ENCODE measurements around the gene PI4KB. TPM values are rescaled to one million over a fixed set of nuclear protein-coding genes. Genes with fewer than 3 reads are reported as not detected.

Gene PI4KB
- total and polyA plus RNA-seq, 9 of the 15 experiments (the other 6 are each of a cell fraction or from before 2014, with no cell fraction given) = 3.1 to 65.4 (median 45.1) TPM

DNA sequence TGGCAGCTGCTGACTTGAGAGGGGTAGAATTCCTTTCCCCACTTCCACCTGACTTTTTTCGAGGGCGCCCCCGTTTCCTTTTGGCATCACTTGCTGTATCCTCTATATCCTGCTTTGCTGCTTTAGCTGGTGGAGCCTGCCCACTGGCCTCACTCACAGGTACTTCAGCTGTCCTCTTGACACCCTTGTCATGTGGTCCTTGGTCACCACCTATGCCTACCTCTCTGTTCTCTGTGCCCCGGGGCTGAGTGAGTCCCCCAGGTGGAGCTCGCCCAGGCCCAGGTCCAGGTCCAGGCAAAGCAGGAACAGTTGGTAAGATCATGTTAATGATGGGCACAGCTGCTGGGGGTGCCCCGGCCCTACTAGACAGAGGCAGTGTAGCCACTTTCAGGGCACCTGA, 15.4 kb upstream of the PI4KB start (continued):
- TF ChIP-seq CEBPB (tag; IDR thresholded peaks at IDR 0.05) = no peak
- TF ChIP-seq, protein P1, sequence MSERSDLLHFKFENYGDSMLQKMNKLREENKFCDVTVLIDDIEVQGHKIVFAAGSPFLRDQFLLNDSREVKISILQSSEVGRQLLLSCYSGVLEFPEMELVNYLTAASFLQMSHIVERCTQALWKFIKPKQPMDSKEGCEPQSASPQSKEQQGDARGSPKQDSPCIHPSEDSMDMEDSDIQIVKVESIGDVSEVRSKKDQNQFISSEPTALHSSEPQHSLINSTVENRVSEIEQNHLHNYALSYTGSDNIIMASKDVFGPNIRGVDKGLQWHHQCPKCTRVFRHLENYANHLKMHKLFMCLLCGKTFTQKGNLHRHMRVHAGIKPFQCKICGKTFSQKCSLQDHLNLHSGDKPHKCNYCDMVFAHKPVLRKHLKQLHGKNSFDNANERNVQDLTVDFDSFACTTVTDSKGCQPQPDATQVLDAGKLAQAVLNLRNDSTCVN (CRISPR knock-in tag; IDR thresholded peaks at IDR 0.05) = no peak
- TF ChIP-seq, protein P2, sequence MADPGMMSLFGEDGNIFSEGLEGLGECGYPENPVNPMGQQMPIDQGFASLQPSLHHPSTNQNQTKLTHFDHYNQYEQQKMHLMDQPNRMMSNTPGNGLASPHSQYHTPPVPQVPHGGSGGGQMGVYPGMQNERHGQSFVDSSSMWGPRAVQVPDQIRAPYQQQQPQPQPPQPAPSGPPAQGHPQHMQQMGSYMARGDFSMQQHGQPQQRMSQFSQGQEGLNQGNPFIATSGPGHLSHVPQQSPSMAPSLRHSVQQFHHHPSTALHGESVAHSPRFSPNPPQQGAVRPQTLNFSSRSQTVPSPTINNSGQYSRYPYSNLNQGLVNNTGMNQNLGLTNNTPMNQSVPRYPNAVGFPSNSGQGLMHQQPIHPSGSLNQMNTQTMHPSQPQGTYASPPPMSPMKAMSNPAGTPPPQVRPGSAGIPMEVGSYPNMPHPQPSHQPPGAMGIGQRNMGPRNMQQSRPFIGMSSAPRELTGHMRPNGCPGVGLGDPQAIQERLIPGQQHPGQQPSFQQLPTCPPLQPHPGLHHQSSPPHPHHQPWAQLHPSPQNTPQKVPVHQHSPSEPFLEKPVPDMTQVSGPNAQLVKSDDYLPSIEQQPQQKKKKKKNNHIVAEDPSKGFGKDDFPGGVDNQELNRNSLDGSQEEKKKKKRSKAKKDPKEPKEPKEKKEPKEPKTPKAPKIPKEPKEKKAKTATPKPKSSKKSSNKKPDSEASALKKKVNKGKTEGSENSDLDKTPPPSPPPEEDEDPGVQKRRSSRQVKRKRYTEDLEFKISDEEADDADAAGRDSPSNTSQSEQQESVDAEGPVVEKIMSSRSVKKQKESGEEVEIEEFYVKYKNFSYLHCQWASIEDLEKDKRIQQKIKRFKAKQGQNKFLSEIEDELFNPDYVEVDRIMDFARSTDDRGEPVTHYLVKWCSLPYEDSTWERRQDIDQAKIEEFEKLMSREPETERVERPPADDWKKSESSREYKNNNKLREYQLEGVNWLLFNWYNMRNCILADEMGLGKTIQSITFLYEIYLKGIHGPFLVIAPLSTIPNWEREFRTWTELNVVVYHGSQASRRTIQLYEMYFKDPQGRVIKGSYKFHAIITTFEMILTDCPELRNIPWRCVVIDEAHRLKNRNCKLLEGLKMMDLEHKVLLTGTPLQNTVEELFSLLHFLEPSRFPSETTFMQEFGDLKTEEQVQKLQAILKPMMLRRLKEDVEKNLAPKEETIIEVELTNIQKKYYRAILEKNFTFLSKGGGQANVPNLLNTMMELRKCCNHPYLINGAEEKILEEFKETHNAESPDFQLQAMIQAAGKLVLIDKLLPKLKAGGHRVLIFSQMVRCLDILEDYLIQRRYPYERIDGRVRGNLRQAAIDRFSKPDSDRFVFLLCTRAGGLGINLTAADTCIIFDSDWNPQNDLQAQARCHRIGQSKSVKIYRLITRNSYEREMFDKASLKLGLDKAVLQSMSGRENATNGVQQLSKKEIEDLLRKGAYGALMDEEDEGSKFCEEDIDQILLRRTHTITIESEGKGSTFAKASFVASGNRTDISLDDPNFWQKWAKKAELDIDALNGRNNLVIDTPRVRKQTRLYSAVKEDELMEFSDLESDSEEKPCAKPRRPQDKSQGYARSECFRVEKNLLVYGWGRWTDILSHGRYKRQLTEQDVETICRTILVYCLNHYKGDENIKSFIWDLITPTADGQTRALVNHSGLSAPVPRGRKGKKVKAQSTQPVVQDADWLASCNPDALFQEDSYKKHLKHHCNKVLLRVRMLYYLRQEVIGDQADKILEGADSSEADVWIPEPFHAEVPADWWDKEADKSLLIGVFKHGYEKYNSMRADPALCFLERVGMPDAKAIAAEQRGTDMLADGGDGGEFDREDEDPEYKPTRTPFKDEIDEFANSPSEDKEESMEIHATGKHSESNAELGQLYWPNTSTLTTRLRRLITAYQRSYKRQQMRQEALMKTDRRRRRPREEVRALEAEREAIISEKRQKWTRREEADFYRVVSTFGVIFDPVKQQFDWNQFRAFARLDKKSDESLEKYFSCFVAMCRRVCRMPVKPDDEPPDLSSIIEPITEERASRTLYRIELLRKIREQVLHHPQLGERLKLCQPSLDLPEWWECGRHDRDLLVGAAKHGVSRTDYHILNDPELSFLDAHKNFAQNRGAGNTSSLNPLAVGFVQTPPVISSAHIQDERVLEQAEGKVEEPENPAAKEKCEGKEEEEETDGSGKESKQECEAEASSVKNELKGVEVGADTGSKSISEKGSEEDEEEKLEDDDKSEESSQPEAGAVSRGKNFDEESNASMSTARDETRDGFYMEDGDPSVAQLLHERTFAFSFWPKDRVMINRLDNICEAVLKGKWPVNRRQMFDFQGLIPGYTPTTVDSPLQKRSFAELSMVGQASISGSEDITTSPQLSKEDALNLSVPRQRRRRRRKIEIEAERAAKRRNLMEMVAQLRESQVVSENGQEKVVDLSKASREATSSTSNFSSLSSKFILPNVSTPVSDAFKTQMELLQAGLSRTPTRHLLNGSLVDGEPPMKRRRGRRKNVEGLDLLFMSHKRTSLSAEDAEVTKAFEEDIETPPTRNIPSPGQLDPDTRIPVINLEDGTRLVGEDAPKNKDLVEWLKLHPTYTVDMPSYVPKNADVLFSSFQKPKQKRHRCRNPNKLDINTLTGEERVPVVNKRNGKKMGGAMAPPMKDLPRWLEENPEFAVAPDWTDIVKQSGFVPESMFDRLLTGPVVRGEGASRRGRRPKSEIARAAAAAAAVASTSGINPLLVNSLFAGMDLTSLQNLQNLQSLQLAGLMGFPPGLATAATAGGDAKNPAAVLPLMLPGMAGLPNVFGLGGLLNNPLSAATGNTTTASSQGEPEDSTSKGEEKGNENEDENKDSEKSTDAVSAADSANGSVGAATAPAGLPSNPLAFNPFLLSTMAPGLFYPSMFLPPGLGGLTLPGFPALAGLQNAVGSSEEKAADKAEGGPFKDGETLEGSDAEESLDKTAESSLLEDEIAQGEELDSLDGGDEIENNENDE (IDR thresholded peaks at IDR 0.05; ENCODE audit: low read depth, low read length) = no peak
- TF ChIP-seq CXXC5 (CRISPR knock-in tag; IDR thresholded peaks at IDR 0.05) = no peak
- TF ChIP-seq ZNF431 (CRISPR knock-in tag; IDR thresholded peaks at IDR 0.05) = no peak
- no peak for TF ChIP-seq EGR1 (conservative IDR thresholded peaks at IDR 0.05)
- no peak for TF ChIP-seq ATF7 (IDR thresholded peaks at IDR 0.05)
